NB4 (cell line): ENCODE measurements around the gene MRPL4.

Experiments used
- CTCF ChIP-seq: IDR thresholded peaks from one replicate; pipeline ENCODE4 v1.5.1; 2012; ENCODE audit warnings: low read depth, low read length
- MAX ChIP-seq: IDR thresholded peaks from 2 replicates; pipeline ENCODE4 v1.6.1; 2011; ENCODE audit warnings: low read depth, low read length
- MYC ChIP-seq: IDR thresholded peaks from 2 replicates; pipeline ENCODE4 v1.6.1; 2011; ENCODE audit warnings: low read depth, low read length
- POLR2A ChIP-seq: IDR thresholded peaks from 2 replicates; pipeline ENCODE4 v1.6.1; 2011; ENCODE audit warnings: mild to moderate bottlenecking; ENCODE audit not compliant: insufficient read length; ENCODE audit errors: extremely low read depth

GRCh38 chr19:10269333-10270179 lies 17.5 kb downstream of the MRPL4 start:
- TF ChIP-seq CTCF: peak; percentile 100
- TF ChIP-seq POLR2A: no peak
- no peak for TF ChIP-seq MYC
- TF ChIP-seq MAX: no peak
